Stomach (tissue), 9 donors: ENCODE data around the gene LMCD1. TPM values are rescaled to one million over a fixed set of nuclear protein-coding genes. Genes with fewer than 3 reads are reported as not detected.

Experiments
- DNase-seq, 2 donors: peaks; one replicate each; pipeline versions ENCODE4 v3.0.0 to v3.0.0-alpha.2; 2013 to 2019
- H3K27ac ChIP-seq, 5 donors: fragments of 200-600 bp in 4 of 5; sonication (generic) in 4 of 5; one replicate each; pipeline ENCODE4 v1.5.1; 2013 to 2019; ENCODE audit warnings: mild to moderate bottlenecking in 1 of 5, moderate library complexity in 1 of 5
- H3K27me3 ChIP-seq, 3 donors: fragments of 200-600 bp; sonication (generic); one replicate each; pipeline ENCODE4 v1.5.1; 2017 to 2019; ENCODE audit warnings: mixed run types in 1 of 3
- H3K36me3 ChIP-seq, 4 donors: fragments of 200-600 bp; sonication (generic); 1 replicate in 3 of 4; 2 replicates in 1 of 4; pipeline ENCODE4 v1.5.1; 2016 to 2019
- H3K4me1 ChIP-seq, 4 donors: fragments of 200-600 bp; sonication (generic); one replicate each; pipeline ENCODE4 v1.5.1; 2016 to 2019
- H3K4me3 ChIP-seq, 4 donors: fragments of 200-600 bp; sonication (generic) in 3 of 4; one replicate each; pipeline ENCODE4 v1.5.1; 2016 to 2019; ENCODE audit warnings: mild to moderate bottlenecking in 1 of 4
- H3K9me3 ChIP-seq, 4 donors: fragments of 200-600 bp; sonication (generic); one replicate each; pipeline ENCODE4 v1.5.1; 2016 to 2019
- EP300 ChIP-seq: sonication (generic); formaldehyde crosslinking; IDR thresholded peaks from one replicate; pipeline ENCODE4 v1.6.1; 2017; ENCODE audit warnings: antibody characterized with exemption
- POLR2A ChIP-seq, 4 donors: fragments of 450-650 bp; IDR thresholded peaks; one replicate each; pipeline ENCODE4 v1.6.1; 2016; ENCODE audit warnings: antibody characterized with exemption in 4 of 4, control low read depth in 2 of 4, mild to moderate bottlenecking in 1 of 4, moderate library complexity in 1 of 4
- POLR2AphosphoS5 ChIP-seq, 3 donors: sonication (generic); formaldehyde crosslinking; IDR thresholded peaks; one replicate each; pipeline ENCODE4 v1.6.1; 2016; ENCODE audit warnings: antibody characterized with exemption in 3 of 3
- WGBS, 5 donors: extraction: QIAGEN DNeasy Blood & Tissue Kit in 3 of 5; methylation state at CpG; one replicate each; pipeline versions ENCODE4 v1.1.5 to v1.1.7; 2013 to 2018; 5-methylcytosine and 5-hydroxymethylcytosine counted together
- intact Hi-C: fragments of 100-400 bp; cut with DNase I; formaldehyde crosslinking; loops from one replicate; pipeline ENCODE4 v1.15.1; 2023; ENCODE audit warnings: low total_unique reads
- polyA plus RNA-seq, 3 donors: library from polyadenylated mRNA; stranded (reverse); fragments of 200-250 nt; gene quantifications; one replicate each; pipeline ENCODE4 v1.2.3, GENCODE V29; 2013
- total RNA-seq, 5 donors: library from RNA; depleted of rRNA; stranded (reverse); fragments of >200 nt; gene quantifications; one replicate each; pipeline versions ENCODE4 v1.1.0 to v1.2.3, GENCODE V29; 2014 to 2016
- TF ChIP-seq, protein P1 (sequence below), 7 experiments: fragments of 450-650 bp in 4 of 7; fragments of 200-600 bp in 3 of 7; sonication (generic) in 3 of 7; IDR thresholded peaks; one replicate each; pipeline ENCODE4 v1.5.1; 2016 to 2019; ENCODE audit warnings: antibody characterized with exemption in 7 of 7, control low read depth in 2 of 7, mild to moderate bottlenecking in 1 of 7
- donor health status: healthy with polysubstance abuse.
- donor health status: Bipolar disorder and iron deficiency.
- donor health status: healthy.

The LMCD1 gene
- total and polyA plus RNA-seq, 8 donors, result 0.58 to 60.2 (median 23.7) TPM

DNA sequence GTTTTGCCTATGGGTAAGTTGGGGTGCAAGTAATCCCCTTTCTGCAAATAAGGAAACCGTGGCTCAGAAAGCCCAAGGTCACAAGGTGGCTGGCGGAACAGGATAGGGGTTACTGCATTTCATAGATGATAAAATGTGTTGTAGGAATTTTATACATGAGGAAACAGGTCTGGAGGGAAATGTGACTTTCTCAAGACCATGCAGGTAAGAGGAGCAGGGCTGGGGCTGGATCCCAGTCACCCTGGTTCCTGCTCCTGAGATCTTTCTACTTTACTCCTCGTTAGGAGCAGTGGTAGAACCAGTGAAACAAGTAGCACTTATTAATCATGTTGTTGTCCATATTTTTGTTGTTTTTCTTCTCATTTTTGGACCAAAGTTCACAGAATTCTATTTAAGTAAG is 79.8 kb downstream of the LMCD1 start:
- no peaks in the 10 kb centered on the region for H3K36me3 ChIP-seq
- DNase-seq, result no peak
- H3K27ac ChIP-seq, result no peak overlapping the region
- TF ChIP-seq, protein P1, sequence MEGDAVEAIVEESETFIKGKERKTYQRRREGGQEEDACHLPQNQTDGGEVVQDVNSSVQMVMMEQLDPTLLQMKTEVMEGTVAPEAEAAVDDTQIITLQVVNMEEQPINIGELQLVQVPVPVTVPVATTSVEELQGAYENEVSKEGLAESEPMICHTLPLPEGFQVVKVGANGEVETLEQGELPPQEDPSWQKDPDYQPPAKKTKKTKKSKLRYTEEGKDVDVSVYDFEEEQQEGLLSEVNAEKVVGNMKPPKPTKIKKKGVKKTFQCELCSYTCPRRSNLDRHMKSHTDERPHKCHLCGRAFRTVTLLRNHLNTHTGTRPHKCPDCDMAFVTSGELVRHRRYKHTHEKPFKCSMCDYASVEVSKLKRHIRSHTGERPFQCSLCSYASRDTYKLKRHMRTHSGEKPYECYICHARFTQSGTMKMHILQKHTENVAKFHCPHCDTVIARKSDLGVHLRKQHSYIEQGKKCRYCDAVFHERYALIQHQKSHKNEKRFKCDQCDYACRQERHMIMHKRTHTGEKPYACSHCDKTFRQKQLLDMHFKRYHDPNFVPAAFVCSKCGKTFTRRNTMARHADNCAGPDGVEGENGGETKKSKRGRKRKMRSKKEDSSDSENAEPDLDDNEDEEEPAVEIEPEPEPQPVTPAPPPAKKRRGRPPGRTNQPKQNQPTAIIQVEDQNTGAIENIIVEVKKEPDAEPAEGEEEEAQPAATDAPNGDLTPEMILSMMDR (IDR thresholded peaks at IDR 0.05), result no peak
- TF ChIP-seq POLR2A (IDR thresholded peaks at IDR 0.05) (no peak), POLR2AphosphoS5 (IDR thresholded peaks at IDR 0.05) (no peak), EP300 (no peak)
- no peaks in the 10 kb centered on the region for H3K9me3 ChIP-seq
- H3K4me3 ChIP-seq, result no peak overlapping the region
- no peaks in the 10 kb centered on the region for H3K27me3 ChIP-seq
- intact Hi-C loops, result no loop called here
- H3K4me1 ChIP-seq, result no peaks in the 10 kb centered on the region
- WGBS, 5 donors, result 69 to 83% (median 80%) methylated on average over 3 of the region's 3 CpGs

DNA sequence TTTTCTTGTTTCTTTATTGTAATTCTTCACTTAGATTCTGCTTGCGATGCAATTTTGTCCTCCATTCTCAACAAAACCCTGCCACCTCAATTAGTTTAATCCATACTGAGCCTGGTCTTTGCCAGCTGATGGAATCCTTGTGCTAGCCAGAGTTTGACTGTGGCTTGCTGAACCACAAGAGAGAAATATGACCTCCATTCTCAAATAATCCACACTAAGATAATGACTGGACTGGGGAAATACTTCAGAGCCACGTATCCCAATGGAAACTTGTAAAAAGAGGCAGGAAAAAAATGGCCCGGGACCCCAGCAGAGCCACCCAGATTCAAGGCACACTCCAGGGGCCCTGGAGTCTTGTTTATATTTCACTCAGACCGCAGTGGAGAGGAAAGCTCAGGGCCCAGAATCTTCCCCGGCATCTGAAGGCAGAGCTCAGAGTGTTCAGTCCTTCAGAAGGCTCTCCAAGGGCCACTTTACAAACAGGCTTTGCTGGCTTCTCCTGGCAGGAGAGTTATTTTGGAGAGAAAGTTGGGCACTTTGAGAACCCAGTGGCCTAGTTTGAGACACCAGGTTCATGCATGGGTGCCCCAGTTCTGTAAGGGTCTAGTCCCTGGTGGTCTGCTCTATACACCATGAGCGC is 80.3 kb downstream of the LMCD1 start:
- Histone ChIP-seq H3K4me3 (no peak overlapping the region), H3K4me1 (no peaks in the 10 kb centered on the region), H3K27me3 (no peaks in the 10 kb centered on the region), H3K36me3 (no peaks in the 10 kb centered on the region), H3K27ac (no peak overlapping the region), H3K9me3 (no peaks in the 10 kb centered on the region)
- DNase-seq, result no peak
- no peak for TF ChIP-seq EP300
- TF ChIP-seq POLR2AphosphoS5 (IDR thresholded peaks at IDR 0.05), result no peak
- TF ChIP-seq POLR2A (IDR thresholded peaks at IDR 0.05), result no peak
- TF ChIP-seq, protein P1 (IDR thresholded peaks at IDR 0.05), result no peak
- intact Hi-C loops, result no loop called here
- WGBS, 5 donors, result 82 to 90% (median 86%) methylated on average over 6 of the region's 6 CpGs

DNA sequence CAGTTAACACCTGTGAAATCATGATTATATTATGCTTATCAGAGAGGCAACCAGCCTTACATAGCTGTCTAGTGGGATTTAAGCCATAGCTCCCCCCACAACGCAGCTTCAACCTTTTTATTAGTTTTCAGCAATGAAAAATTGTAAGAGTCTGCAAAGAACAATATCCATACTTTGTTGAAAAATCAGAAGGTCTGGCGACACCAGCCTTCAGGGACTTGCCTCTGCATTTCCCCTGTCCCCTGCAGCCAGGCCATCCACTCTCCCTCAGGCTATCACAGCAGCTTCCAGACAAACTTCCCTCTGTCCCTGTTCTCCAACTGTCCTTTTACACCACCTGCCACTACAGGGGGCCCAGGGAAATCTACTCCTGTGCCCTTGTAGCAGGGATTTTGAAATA is 83.0 kb downstream of the LMCD1 start:
- TF ChIP-seq EP300 (no peak), POLR2A (IDR thresholded peaks at IDR 0.05) (no peak), POLR2AphosphoS5 (IDR thresholded peaks at IDR 0.05) (no peak)
- TF ChIP-seq, protein P1 (IDR thresholded peaks at IDR 0.05), result no peak
- 82 to 93% (median 86%) methylated on average over 2 of the region's 2 CpGs for WGBS, 5 donors

DNA sequence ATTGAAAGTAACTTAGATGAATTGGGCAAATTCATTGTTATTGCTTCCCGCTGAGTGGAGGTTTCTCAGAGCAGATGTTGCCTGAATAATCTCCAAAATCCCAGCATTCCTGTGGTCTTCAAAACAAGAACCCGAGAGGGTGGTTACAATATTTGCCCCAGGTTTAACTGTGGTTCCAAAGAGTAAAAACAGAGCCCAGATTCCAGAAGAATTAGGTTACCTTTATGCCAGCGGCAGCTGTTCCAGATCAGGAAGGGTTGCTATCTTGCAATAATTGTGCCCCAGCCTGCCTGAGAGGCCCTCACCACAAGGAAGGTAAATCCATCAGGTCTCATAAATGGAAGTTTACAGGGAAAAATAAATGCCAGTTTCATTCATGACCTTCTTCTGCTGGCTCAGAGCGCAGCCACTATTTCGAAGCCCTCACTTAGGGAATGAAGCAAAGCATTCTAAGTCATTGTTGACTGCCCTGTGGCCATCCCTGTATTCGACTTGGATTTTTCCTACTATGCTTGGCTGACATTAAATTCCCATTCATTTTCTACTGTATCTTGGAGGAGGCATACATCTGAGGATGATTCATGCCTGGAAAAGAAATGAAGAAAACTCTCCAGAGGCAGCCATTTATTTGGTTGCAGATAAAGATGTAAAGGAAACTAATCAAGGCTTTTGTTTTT is 88.4 kb downstream of the LMCD1 start:
- H3K27ac ChIP-seq, result no peak overlapping the region
- no peak for DNase-seq
- WGBS, 5 donors, result 72 to 82% (median 78%) methylated on average over 6 of the region's 6 CpGs
- H3K9me3 ChIP-seq, result no peaks in the 10 kb centered on the region
- no peak overlapping the region for H3K4me3 ChIP-seq
- no peaks in the 10 kb centered on the region for H3K36me3 ChIP-seq
- no peak for TF ChIP-seq POLR2AphosphoS5 (IDR thresholded peaks at IDR 0.05)
- TF ChIP-seq EP300, result no peak
- TF ChIP-seq, protein P1 (IDR thresholded peaks at IDR 0.05), result no peak
- TF ChIP-seq POLR2A (IDR thresholded peaks at IDR 0.05), result no peak
- intact Hi-C loops, result no loop called here
- H3K27me3 ChIP-seq, result no peaks in the 10 kb centered on the region
- peaks cover 0 to 7% (median 3%) of the 10 kb centered on the region in 4 donors for H3K4me1 ChIP-seq

More for the DNA sequence above, 83.0 kb downstream of the LMCD1 start:
- no peak overlapping the region for H3K27ac ChIP-seq
- no peak overlapping the region for H3K4me3 ChIP-seq
- intact Hi-C loops, result no loop called here
- H3K36me3 ChIP-seq, result no peaks in the 10 kb centered on the region
- H3K27me3 ChIP-seq, result no peaks in the 10 kb centered on the region
- no peak for DNase-seq
- H3K9me3 ChIP-seq, result no peaks in the 10 kb centered on the region
- no peaks in the 10 kb centered on the region for H3K4me1 ChIP-seq
